Neural cell (in vitro differentiated cells): Measurements from ENCODE around the gene PRAMEF10.
"Not testable (repeated sequence)": the region's sequence is repeated elsewhere in the genome, so short reads cannot be mapped to it uniquely, and the experiment has no call there.

Experiments
- EZH2 ChIP-seq: fragments of 200-600, 300-800 bp; shearing (Covaris generic), sonication (generic); IDR thresholded peaks from 2 replicates; pipeline ENCODE4 v1.6.1; 2014; ENCODE audit warnings: antibody characterized with exemption, low read length, borderline replicate concordance, mild to moderate bottlenecking; ENCODE audit not compliant: insufficient read depth, poor library complexity, severe bottlenecking
- MXI1 ChIP-seq: fragments of 450-650 bp; conservative IDR thresholded peaks from 2 replicates; pipeline ENCODE4 v1.6.1; 2014; ENCODE audit warnings: antibody characterized with exemption, mild to moderate bottlenecking; ENCODE audit not compliant: poor library complexity, severe bottlenecking
- TF ChIP-seq, protein P1 (sequence below): IDR thresholded peaks from 2 replicates; pipeline ENCODE4 v1.6.1; 2012; ENCODE audit warnings: borderline replicate concordance
- TF ChIP-seq, protein P2 (sequence below): fragments of 450-650 bp; IDR thresholded peaks from 2 replicates; pipeline ENCODE4 v1.5.1; 2014; ENCODE audit warnings: antibody characterized with exemption, mild to moderate bottlenecking, moderate library complexity; ENCODE audit not compliant: poor library complexity, severe bottlenecking

DNA sequence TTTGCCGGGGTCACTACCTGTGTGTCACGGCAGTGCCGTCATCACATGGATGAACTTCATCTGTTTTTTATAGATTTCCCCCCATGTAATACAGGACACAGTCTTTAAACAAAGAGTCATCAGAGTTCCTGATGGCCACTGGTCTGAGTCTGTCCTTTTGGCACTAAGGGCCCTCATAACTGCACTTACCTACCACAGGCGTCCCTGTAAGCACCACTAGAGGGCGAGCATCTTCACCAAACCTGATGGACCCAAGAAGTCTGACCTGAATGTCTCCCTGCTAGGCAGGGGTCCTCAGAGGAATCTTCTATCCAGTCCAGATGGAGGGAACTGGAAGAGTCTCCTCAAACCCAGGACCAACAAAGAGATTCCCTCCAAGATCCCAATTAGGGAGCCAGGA lies 26.3 kb upstream of the PRAMEF10 start:
- TF ChIP-seq EZH2, MXI1: not testable (repeated sequence)
- TF ChIP-seq, protein P1, sequence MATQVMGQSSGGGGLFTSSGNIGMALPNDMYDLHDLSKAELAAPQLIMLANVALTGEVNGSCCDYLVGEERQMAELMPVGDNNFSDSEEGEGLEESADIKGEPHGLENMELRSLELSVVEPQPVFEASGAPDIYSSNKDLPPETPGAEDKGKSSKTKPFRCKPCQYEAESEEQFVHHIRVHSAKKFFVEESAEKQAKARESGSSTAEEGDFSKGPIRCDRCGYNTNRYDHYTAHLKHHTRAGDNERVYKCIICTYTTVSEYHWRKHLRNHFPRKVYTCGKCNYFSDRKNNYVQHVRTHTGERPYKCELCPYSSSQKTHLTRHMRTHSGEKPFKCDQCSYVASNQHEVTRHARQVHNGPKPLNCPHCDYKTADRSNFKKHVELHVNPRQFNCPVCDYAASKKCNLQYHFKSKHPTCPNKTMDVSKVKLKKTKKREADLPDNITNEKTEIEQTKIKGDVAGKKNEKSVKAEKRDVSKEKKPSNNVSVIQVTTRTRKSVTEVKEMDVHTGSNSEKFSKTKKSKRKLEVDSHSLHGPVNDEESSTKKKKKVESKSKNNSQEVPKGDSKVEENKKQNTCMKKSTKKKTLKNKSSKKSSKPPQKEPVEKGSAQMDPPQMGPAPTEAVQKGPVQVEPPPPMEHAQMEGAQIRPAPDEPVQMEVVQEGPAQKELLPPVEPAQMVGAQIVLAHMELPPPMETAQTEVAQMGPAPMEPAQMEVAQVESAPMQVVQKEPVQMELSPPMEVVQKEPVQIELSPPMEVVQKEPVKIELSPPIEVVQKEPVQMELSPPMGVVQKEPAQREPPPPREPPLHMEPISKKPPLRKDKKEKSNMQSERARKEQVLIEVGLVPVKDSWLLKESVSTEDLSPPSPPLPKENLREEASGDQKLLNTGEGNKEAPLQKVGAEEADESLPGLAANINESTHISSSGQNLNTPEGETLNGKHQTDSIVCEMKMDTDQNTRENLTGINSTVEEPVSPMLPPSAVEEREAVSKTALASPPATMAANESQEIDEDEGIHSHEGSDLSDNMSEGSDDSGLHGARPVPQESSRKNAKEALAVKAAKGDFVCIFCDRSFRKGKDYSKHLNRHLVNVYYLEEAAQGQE: not testable (repeated sequence)
- TF ChIP-seq, protein P2, sequence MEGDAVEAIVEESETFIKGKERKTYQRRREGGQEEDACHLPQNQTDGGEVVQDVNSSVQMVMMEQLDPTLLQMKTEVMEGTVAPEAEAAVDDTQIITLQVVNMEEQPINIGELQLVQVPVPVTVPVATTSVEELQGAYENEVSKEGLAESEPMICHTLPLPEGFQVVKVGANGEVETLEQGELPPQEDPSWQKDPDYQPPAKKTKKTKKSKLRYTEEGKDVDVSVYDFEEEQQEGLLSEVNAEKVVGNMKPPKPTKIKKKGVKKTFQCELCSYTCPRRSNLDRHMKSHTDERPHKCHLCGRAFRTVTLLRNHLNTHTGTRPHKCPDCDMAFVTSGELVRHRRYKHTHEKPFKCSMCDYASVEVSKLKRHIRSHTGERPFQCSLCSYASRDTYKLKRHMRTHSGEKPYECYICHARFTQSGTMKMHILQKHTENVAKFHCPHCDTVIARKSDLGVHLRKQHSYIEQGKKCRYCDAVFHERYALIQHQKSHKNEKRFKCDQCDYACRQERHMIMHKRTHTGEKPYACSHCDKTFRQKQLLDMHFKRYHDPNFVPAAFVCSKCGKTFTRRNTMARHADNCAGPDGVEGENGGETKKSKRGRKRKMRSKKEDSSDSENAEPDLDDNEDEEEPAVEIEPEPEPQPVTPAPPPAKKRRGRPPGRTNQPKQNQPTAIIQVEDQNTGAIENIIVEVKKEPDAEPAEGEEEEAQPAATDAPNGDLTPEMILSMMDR: not testable (repeated sequence)
